ENCODE results near the gene TPGS1.
"Not testable (repeated sequence)": the region's sequence is repeated elsewhere in the genome, so short reads cannot be mapped to it uniquely, and the experiment has no call there.

TPGS1 gene

GRCh38 chr19:478236-478903 lies 28.9 kb upstream of the TPGS1 start:
- DNase-seq = no peak

GRCh38 chr19:478976-479375 lies 28.3 kb upstream of the TPGS1 start:
- no peak for DNase-seq

GRCh38 chr19:480016-480855 lies 27.1 kb upstream of the TPGS1 start:
- peak; percentile 45 for DNase-seq

GRCh38 chr19:481100-481499 lies 26.2 kb upstream of the TPGS1 start:
- DNase-seq = not testable (repeated sequence)

GRCh38 chr19:482186-483041 lies 24.9 kb upstream of the TPGS1 start:
- DNase-seq = no peak

- DNase-seq = no peak
Measured at GRCh38 chr19:483332-484072, 23.8 kb upstream of the TPGS1 start.

GRCh38 chr19:484494-484893 lies 22.8 kb upstream of the TPGS1 start:
- DNase-seq = no peak

- DNase-seq = no peak
Measured at GRCh38 chr19:485077-485476, 22.2 kb upstream of the TPGS1 start.

- no peak for DNase-seq
Measured at GRCh38 chr19:485583-486236, 21.6 kb upstream of the TPGS1 start.

GRCh38 chr19:488505-489417 lies 18.5 kb upstream of the TPGS1 start:
- DNase-seq = peak; percentile 94

- peak; percentile 28 for DNase-seq
Measured at GRCh38 chr19:489418-490196, 17.7 kb upstream of the TPGS1 start.

- DNase-seq = no peak
Measured at GRCh38 chr19:491146-491741, 16.1 kb upstream of the TPGS1 start.

- no peak for DNase-seq
Measured at GRCh38 chr19:492091-492531, 15.2 kb upstream of the TPGS1 start.

GRCh38 chr19:493391-494170 lies 13.7 kb upstream of the TPGS1 start:
- no peak for DNase-seq

GRCh38 chr19:494171-495080 lies 12.9 kb upstream of the TPGS1 start:
- no peak for DNase-seq

- DNase-seq = no peak
Measured at GRCh38 chr19:495081-495401, 12.3 kb upstream of the TPGS1 start.

- peak; percentile 31 for DNase-seq
Measured at GRCh38 chr19:495402-496111, 11.7 kb upstream of the TPGS1 start.

Data from fibroblast of skin of abdomen (primary cell).